IMR-90 (cell line): ENCODE data around the gene FGFBP2. TPM values are rescaled to one million over a fixed set of nuclear protein-coding genes. Genes with fewer than 3 reads are reported as not detected.

Experiments
- ATAC-seq: fragments of 200-7000 bp; cut with Tn5 transposase; 2 replicates; pipeline ENCODE4 v1.9.1; 2020; ENCODE audit warnings: low read depth, mild to moderate bottlenecking, moderate library complexity
- BruUV-seq: library from RNA; stranded (reverse); fragments of 400-500 nt; replicated peaks from 2 replicates; lab custom pipeline; 2021; lab: Mats Ljungman, UMichigan
- CTCF ChIA-PET: fragments of 300-600 bp; formaldehyde crosslinking; extraction: SDS; loops from one replicate; lab custom pipeline; 2021; ENCODE audit warnings: antibody characterized with exemption; lab: Yijun Ruan, JAX
- POLR2A ChIA-PET: fragments of 300-600 bp; sonication (Branson Sonifier 250); formaldehyde crosslinking; loops from one replicate; lab custom pipeline; 2022; ENCODE audit warnings: antibody characterized with exemption; ENCODE audit not compliant: unreplicated experiment; lab: Charles Lee
- DNase-seq: peaks from one replicate; pipeline ENCODE4 v3.0.0; 2013
- H2AFZ ChIP-seq: replicated peaks from 2 replicates; pipeline ENCODE3; 2013; ENCODE audit warnings: low read length, mild to moderate bottlenecking; ENCODE audit not compliant: poor library complexity
- H2AK5ac ChIP-seq: 2 replicates; pipeline ENCODE4 v1.6.1; 2013; ENCODE audit warnings: low read depth, low read length, inconsistent platforms
- H2AK9ac ChIP-seq: replicated peaks from 2 replicates; pipeline ENCODE3; 2013; ENCODE audit warnings: mild to moderate bottlenecking, low read depth, low read length, moderate library complexity; ENCODE audit not compliant: poor library complexity
- H2BK120ac ChIP-seq: 2 replicates; pipeline ENCODE4 v1.6.1; 2013; ENCODE audit warnings: low read depth, low read length, inconsistent platforms
- H2BK15ac ChIP-seq: 3 replicates; pipeline ENCODE4 v1.6.1; 2013; ENCODE audit warnings: low read depth, low read length, inconsistent platforms
- H2BK20ac ChIP-seq: 2 replicates; pipeline ENCODE4 v1.6.1; 2013; ENCODE audit warnings: low read depth, mild to moderate bottlenecking, inconsistent platforms, low read length, moderate library complexity
- H2BK5ac ChIP-seq: 2 replicates; pipeline ENCODE4 v1.6.1; 2013; ENCODE audit warnings: mild to moderate bottlenecking, low read depth, low read length, inconsistent platforms; ENCODE audit not compliant: poor library complexity, severe bottlenecking
- H3K14ac ChIP-seq: replicated peaks from 2 replicates; pipeline ENCODE4 v1.6.1; 2013; ENCODE audit warnings: low read depth, low read length, inconsistent platforms
- H3K18ac ChIP-seq: 2 replicates; pipeline ENCODE4 v1.6.1; 2013; ENCODE audit warnings: low read depth, low read length, control low read depth
- H3K23ac ChIP-seq: 2 replicates; pipeline ENCODE4 v1.6.1; 2013; ENCODE audit warnings: low read depth, low read length, inconsistent platforms
- H3K27ac ChIP-seq: 2 replicates; pipeline ENCODE4 v1.5.1; 2013; ENCODE audit warnings: mild to moderate bottlenecking, control low read depth, low read length; ENCODE audit not compliant: insufficient read depth
- H3K27me3 ChIP-seq: 2 replicates; pipeline ENCODE4 v1.6.1; 2013; ENCODE audit warnings: low read length; ENCODE audit not compliant: control insufficient read depth, insufficient read depth
- H3K36me3 ChIP-seq: 2 replicates; pipeline ENCODE4 v1.6.1; 2013; ENCODE audit warnings: low read length, mixed read lengths; ENCODE audit not compliant: control insufficient read depth, insufficient read depth
- H3K4ac ChIP-seq: 2 replicates; pipeline ENCODE4 v1.6.1; 2013; ENCODE audit warnings: low read depth, low read length, inconsistent platforms
- H3K4me1 ChIP-seq: 2 replicates; pipeline ENCODE4 v1.6.1; 2013; ENCODE audit warnings: low read length, mixed read lengths; ENCODE audit not compliant: control insufficient read depth, insufficient read depth
- H3K4me2 ChIP-seq: 2 replicates; pipeline ENCODE4 v1.6.1; 2013; ENCODE audit warnings: low read depth, mild to moderate bottlenecking, control low read depth, low read length, moderate library complexity
- H3K4me3 ChIP-seq: 2 replicates; pipeline ENCODE4 v1.5.1; 2013; ENCODE audit warnings: low read depth, mild to moderate bottlenecking, control low read depth, low read length, moderate library complexity; ENCODE audit not compliant: insufficient read depth
- H3K56ac ChIP-seq: 2 replicates; pipeline ENCODE4 v1.6.1; 2013; ENCODE audit warnings: low read length, inconsistent platforms; ENCODE audit not compliant: insufficient read depth; ENCODE audit errors: extremely low read depth
- H3K79me1 ChIP-seq, 2 experiments: 2 replicates each; pipeline ENCODE4 v1.6.1; 2013; ENCODE audit warnings: low read length in 2 of 2, inconsistent platforms in 1 of 2, low read depth in 1 of 2
- H3K9ac ChIP-seq: 2 replicates; pipeline ENCODE4 v1.6.1; 2013; ENCODE audit warnings: low read depth, low read length, control low read depth
- H3K9me1 ChIP-seq: 2 replicates; pipeline ENCODE4 v1.6.1; 2013; ENCODE audit warnings: low read length, inconsistent platforms; ENCODE audit not compliant: insufficient read depth
- H3K9me3 ChIP-seq: 2 replicates; pipeline ENCODE4 v1.6.1; 2013; ENCODE audit warnings: low read length; ENCODE audit not compliant: control insufficient read depth, insufficient read depth
- H4K20me1 ChIP-seq: 2 replicates; pipeline ENCODE4 v1.6.1; 2013; ENCODE audit warnings: low read length, inconsistent platforms; ENCODE audit not compliant: insufficient read depth
- H4K5ac ChIP-seq: 2 replicates; pipeline ENCODE4 v1.6.1; 2013; ENCODE audit warnings: mild to moderate bottlenecking, low read depth, low read length, control low read depth
- H4K8ac ChIP-seq, 2 experiments: 2 replicates each; pipeline ENCODE4 v1.6.1; 2013; ENCODE audit warnings: low read depth in 2 of 2, low read length in 2 of 2, control low read depth in 1 of 2, inconsistent platforms in 1 of 2
- H4K91ac ChIP-seq: 2 replicates; pipeline ENCODE4 v1.6.1; 2013; ENCODE audit warnings: low read depth, low read length, inconsistent platforms; ENCODE audit not compliant: insufficient read depth
- CHD1 ChIP-seq: IDR thresholded peaks from 2 replicates; pipeline ENCODE4 v1.6.1; 2012; ENCODE audit warnings: low read depth, low read length, improper control_type of control experiment
- NFE2L2 ChIP-seq: fragments of 150-350 bp; IDR thresholded peaks from 2 replicates; pipeline ENCODE4 v1.6.1; 2016; ENCODE audit warnings: low read depth, mild to moderate bottlenecking, low read length
- RCOR1 ChIP-seq: IDR thresholded peaks from 2 replicates; pipeline ENCODE4 v1.6.1; 2012; ENCODE audit warnings: mild to moderate bottlenecking, low read length, improper control_type of control experiment; ENCODE audit not compliant: insufficient replicate concordance
- SMC3 ChIP-seq: fragments of 150-350 bp; IDR thresholded peaks from 2 replicates; pipeline ENCODE4 v1.6.1; 2016; ENCODE audit warnings: low read depth, mild to moderate bottlenecking, antibody characterized with exemption, low read length, moderate library complexity
- USF2 ChIP-seq: fragments of 150-350 bp; IDR thresholded peaks from 2 replicates; pipeline ENCODE4 v1.6.1; 2017; ENCODE audit warnings: mild to moderate bottlenecking, antibody characterized with exemption, low read length, low read depth
- WGBS, 2 experiments: methylation state at CpG; one replicate each; pipeline versions ENCODE4 v1.1.5 to v1.1.7; 2013; ENCODE audit warnings: missing lambda C conversion rate in 2 of 2; ENCODE audit not compliant: insufficient read length in 1 of 2; ENCODE audit errors: extremely low coverage in 2 of 2; 5-methylcytosine and 5-hydroxymethylcytosine counted together
- dilution Hi-C: fragments of 300-500 bp; cut with HindIII; formaldehyde crosslinking; loops from one replicate; pipeline ENCODE4 v1.14.3; 2018; ENCODE audit warnings: low sequenced_read_pairs; ENCODE audit not compliant: unreplicated experiment
- in situ Hi-C: fragments of 300-500 bp; cut with MboI; formaldehyde crosslinking; loops from 3 replicates; pipeline ENCODE4 v1.14.3; 2019; ENCODE audit warnings: low sequenced_read_pairs, inconsistent platforms, mixed read lengths
- intact Hi-C: fragments of 100-400 bp; cut with micrococcal nuclease; formaldehyde crosslinking; loops from 2 replicates; pipeline ENCODE4 v1.10.0; 2022
- polyA plus RNA-seq, 3 experiments: library from polyadenylated mRNA; depleted of rRNA; stranded (reverse); fragments of >200 nt; gene quantifications; 2 replicates each; pipeline ENCODE4 v1.2.3, GENCODE V29; 2012; ENCODE audit warnings: low replicate concordance in 1 of 3
- total RNA-seq: library from RNA; depleted of rRNA; stranded (reverse); fragments of >200 nt; gene quantifications from 2 replicates; pipeline ENCODE4 v1.2.3, GENCODE V29; 2012

The FGFBP2 gene
- total and polyA plus RNA-seq, 2 of the 4 experiments (the other 2 are of a cell fraction) = not detected

DNA sequence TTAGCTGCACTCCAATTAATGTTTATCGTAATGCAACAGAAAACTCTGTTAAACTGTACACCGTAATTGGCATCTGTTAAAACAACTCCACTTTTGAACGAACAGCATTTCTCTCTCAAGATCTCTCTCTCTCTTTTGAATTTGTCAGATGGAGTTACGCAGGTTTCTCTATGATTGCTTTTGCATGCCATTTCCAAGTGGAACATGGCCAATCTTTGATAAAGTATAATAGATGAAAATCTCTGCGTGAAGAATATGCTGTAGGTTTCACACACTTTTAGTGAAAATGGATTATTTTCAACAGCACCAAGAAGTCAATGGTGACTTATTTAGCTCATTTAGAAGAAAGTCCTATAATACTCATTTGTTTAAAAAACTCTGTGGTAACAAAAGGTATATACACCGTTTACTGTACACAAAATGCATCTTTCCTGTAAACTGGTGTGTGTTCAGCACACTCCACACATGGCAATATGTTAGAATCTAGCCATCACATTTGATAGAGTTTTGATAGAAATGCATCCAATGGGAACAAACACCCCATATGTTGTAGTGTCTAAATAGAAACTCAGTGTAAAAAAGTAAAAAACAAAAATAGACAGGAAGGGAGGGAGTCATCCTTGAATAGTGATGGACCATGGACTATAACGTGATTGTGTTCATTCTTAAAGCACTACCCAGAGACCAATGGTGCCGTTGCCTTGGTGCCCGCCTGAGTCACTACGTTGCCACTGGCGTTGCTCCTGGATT lies 5.8 kb upstream of the FGFBP2 start:
- no peak overlapping the region for H3K4me3 ChIP-seq
- H3K9ac ChIP-seq = no peak overlapping the region
- H3K27ac ChIP-seq = no peak overlapping the region
- ATAC-seq (no peak), DNase-seq (no peak)
- ChIA-PET POLR2A (no interaction called here), CTCF (no interaction called here)
- no peak overlapping the region for H2BK5ac ChIP-seq
- H3K9me3 ChIP-seq = 0 out of 2 replicates have a peak, but pooled peaks cover 1% of the 10 kb centered on the region
- no peaks in the 10 kb centered on the region for H3K79me1 ChIP-seq
- no peak overlapping the region for H2BK20ac ChIP-seq
- no CpG with 5 or more reads among the region's 11 CpGs for WGBS, 2 experiments
- no peak overlapping the region for H3K14ac ChIP-seq
- H3K56ac ChIP-seq = no peak overlapping the region
- no peak overlapping the region for H4K8ac ChIP-seq
- no TSS peak for BruUV-seq
- H3K27me3 ChIP-seq = peaks cover 32% of the 10 kb centered on the region
- dilution Hi-C loops = no loop called here
- H3K4me2 ChIP-seq = no peak overlapping the region
- no peak overlapping the region for H3K18ac ChIP-seq
- no peak overlapping the region for H3K4ac ChIP-seq
- no peak overlapping the region for H2BK120ac ChIP-seq
- no peak overlapping the region for H4K5ac ChIP-seq
- no peak for TF ChIP-seq NFE2L2
- no peak for TF ChIP-seq USF2
- TF ChIP-seq SMC3 = no peak
- no peak for TF ChIP-seq CHD1
- no peak for TF ChIP-seq RCOR1
- no peak overlapping the region for H4K91ac ChIP-seq
- no peak overlapping the region for H2BK15ac ChIP-seq
- in situ Hi-C loops = no loop called here
- no peak overlapping the region for H2AK9ac ChIP-seq
- H2AK5ac ChIP-seq = no peak overlapping the region
- H3K9me1 ChIP-seq = no peaks in the 10 kb centered on the region
- intact Hi-C loops = no loop called here
- H3K23ac ChIP-seq = no peak overlapping the region
- H3K36me3 ChIP-seq = no peaks in the 10 kb centered on the region
- no peaks in the 10 kb centered on the region for H4K20me1 ChIP-seq
- H2AFZ ChIP-seq = no peak overlapping the region
- H3K4me1 ChIP-seq = no peaks in the 10 kb centered on the region
